ENCODE results near the gene WRNIP1. TPM values are rescaled to one million over a fixed set of nuclear protein-coding genes. Genes with fewer than 3 reads are reported as not detected.

The WRNIP1 gene
- total RNA-seq, 1 experiment from 2014 or later = 51.7 TPM

DNA sequence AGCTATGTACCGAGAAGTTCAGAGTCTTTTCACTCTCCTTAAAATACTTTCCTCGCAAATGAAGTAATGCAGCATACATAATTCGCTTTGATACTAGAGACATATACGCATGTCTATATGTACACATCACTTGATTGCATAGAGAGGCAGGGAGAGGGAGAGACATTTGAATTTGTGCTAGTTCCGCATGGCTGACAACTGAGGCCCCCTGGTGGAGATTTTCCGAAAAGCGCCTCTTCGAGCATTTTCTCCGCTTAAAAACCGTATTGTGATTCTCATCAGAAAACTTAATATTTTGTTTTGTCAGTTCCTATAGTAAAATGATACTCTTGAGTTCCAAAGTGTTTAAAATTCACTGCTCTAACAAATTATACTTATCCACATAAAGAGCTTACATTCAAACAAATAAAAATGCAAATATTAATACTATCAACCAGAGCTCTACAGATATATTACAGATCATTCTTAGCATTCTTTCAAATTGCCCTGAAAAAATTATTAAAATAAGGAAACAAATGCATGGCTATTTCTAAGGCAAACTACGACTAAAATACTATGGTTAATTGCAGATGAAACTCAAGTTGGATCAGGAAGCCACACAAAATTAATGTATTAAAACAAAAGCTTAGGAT, 15.1 kb upstream of the WRNIP1 start:
- intact Hi-C loops (cut with micrococcal nuclease; ENCODE audit: unreplicated experiment) = loop anchor here (1.0 kb wide), 1 partner anchor 12 kb away; no protein-coding TSS in a partner anchor
- Mint-ChIP-seq H3K27me3 (ENCODE audit: insufficient read depth, unreplicated experiment) (no peaks in the 10 kb centered on the region), H3K4me1 (ENCODE audit: low read depth, unreplicated experiment) (peaks cover under 1% of the 10 kb centered on the region), H3K36me3 (ENCODE audit: insufficient read depth, unreplicated experiment) (no peaks in the 10 kb centered on the region), H3K9me3 (ENCODE audit: unreplicated experiment) (no peaks in the 10 kb centered on the region), H3K4me3 (ENCODE audit: unreplicated experiment) (no peak overlapping the region), H3K27ac (ENCODE audit: unreplicated experiment) (no peak overlapping the region)
- Histone ChIP-seq H3K4me1 (peaks cover 4% of the 10 kb centered on the region), H3K27me3 (replicated peaks; ENCODE audit: control insufficient read depth, insufficient read depth, low read length) (no peaks in the 10 kb centered on the region), H3K9me3 (no peaks in the 10 kb centered on the region), H3K4me3 (ENCODE audit: low read depth, low read length) (no peak overlapping the region), H3K36me3 (ENCODE audit: control insufficient read depth, insufficient read depth, low read length) (no peaks in the 10 kb centered on the region)
- POLR2A ChIA-PET = interaction anchor here (0.5 kb wide), 2 partner anchors 129 to 187 kb away, joined by 3 to 5 read pairs; no protein-coding TSS in a partner anchor
- TF ChIP-seq, protein P1, sequence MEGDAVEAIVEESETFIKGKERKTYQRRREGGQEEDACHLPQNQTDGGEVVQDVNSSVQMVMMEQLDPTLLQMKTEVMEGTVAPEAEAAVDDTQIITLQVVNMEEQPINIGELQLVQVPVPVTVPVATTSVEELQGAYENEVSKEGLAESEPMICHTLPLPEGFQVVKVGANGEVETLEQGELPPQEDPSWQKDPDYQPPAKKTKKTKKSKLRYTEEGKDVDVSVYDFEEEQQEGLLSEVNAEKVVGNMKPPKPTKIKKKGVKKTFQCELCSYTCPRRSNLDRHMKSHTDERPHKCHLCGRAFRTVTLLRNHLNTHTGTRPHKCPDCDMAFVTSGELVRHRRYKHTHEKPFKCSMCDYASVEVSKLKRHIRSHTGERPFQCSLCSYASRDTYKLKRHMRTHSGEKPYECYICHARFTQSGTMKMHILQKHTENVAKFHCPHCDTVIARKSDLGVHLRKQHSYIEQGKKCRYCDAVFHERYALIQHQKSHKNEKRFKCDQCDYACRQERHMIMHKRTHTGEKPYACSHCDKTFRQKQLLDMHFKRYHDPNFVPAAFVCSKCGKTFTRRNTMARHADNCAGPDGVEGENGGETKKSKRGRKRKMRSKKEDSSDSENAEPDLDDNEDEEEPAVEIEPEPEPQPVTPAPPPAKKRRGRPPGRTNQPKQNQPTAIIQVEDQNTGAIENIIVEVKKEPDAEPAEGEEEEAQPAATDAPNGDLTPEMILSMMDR (IDR thresholded peaks at IDR 0.05; ENCODE audit: insufficient read depth in 1 of 2, low read depth in 1 of 2, low read length in 1 of 2, severe bottlenecking in 1 of 2, unreplicated experiment in 1 of 2) = peak; percentile 67 to 80
- CTCF ChIA-PET = interaction anchor here (0.5 to 3.8 kb wide), 5 partner anchors 11 to 17 kb away, joined by 3 to 21 read pairs (median 4); no protein-coding TSS in a partner anchor
- no TSS peak for BruUV-seq (replicated peaks)
- DNase-seq = peak; percentile 43 to 71

DNA sequence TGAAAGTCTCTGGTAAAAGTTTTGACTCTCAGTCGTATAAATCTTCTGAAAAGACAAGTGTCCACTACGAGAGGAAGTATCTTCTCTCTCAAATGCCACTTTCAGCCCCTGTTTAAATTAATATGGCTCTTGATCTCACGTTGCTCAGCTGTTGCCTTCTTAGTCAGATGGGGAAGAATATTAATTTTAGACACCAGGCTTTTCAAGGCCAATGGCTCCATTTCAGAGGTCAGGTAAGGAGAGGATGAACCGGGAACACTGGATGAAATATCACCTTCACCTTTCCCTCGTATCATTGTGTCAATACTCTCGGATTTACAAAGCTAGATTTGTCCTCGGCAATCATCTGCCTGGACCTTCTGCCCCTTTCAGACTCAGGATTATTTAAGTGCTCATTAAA, 14.4 kb upstream of the WRNIP1 start, which contains the start of gene MYLK4:
TSS of gene MYLK4 (minus strand) at position 91 of the 400 bp plus-strand sequence. CDS start 1,628 bp downstream, outside the sequence.
- H3K36me3 ChIP-seq (ENCODE audit: control insufficient read depth, insufficient read depth, low read length) = no peaks in the 10 kb centered on the region
- Mint-ChIP-seq H3K9me3 (ENCODE audit: unreplicated experiment) (no peaks in the 10 kb centered on the region), H3K36me3 (ENCODE audit: insufficient read depth, unreplicated experiment) (no peaks in the 10 kb centered on the region), H3K4me3 (ENCODE audit: unreplicated experiment) (no peak within 1 kb of the TSS), H3K27me3 (ENCODE audit: insufficient read depth, unreplicated experiment) (no peaks in the 10 kb centered on the region), H3K27ac (ENCODE audit: unreplicated experiment) (no peak within 1 kb of the TSS), H3K4me1 (ENCODE audit: low read depth, unreplicated experiment) (no peaks in the 10 kb centered on the region)
- no peak for DNase-seq
- ChIA-PET POLR2A (no interaction called here), CTCF (interaction anchor here (0.5 to 3.8 kb wide), 3 partner anchors 10 to 16 kb away, joined by 3 to 21 read pairs (median 6); no protein-coding TSS in a partner anchor)
- H3K27me3 ChIP-seq (replicated peaks; ENCODE audit: control insufficient read depth, insufficient read depth, low read length) = no peaks in the 10 kb centered on the region
- TF ChIP-seq, protein P1 (IDR thresholded peaks at IDR 0.05; ENCODE audit: insufficient read depth in 1 of 2, low read depth in 1 of 2, low read length in 1 of 2, severe bottlenecking in 1 of 2, unreplicated experiment in 1 of 2) = no peak
- no peak within 1 kb of the TSS for H3K4me3 ChIP-seq (ENCODE audit: low read depth, low read length)
- no peaks in the 10 kb centered on the region for H3K9me3 ChIP-seq
- no TSS peak for BruUV-seq (replicated peaks)
- intact Hi-C loops (cut with micrococcal nuclease; ENCODE audit: unreplicated experiment) = loop anchor here (1.0 kb wide), 1 partner anchor 13 kb away; no protein-coding TSS in a partner anchor
- peaks cover 4% of the 10 kb centered on the region for H3K4me1 ChIP-seq

DNA sequence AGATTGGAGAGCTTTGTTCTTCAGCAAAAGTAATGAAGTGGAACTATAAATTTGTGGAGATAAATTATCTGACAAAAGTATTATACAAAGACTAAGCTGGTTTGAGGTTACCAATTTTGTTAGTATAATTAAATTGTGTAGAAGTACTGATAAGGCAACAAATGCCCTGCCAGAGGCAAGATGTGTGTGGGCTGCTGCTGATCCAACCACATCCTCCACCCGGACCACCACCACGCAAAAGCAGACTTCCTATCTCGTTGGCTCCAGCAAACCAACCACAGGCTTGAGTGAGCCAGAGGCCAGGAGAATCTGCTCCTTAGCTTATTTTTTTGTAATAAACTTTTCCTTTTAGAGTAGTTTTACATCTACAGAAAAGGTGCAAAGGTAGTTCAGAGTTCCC, 13.3 kb upstream of the WRNIP1 start:
- no peaks in the 10 kb centered on the region for H3K27me3 Mint-ChIP-seq (ENCODE audit: insufficient read depth, unreplicated experiment)
- H3K4me1 ChIP-seq = peaks cover 4% of the 10 kb centered on the region
- no peaks in the 10 kb centered on the region for H3K9me3 ChIP-seq
- no peaks in the 10 kb centered on the region for H3K27me3 ChIP-seq (replicated peaks; ENCODE audit: control insufficient read depth, insufficient read depth, low read length)
- H3K27ac Mint-ChIP-seq (ENCODE audit: unreplicated experiment) = no peak overlapping the region
- TF ChIP-seq, protein P1 (IDR thresholded peaks at IDR 0.05; ENCODE audit: insufficient read depth in 1 of 2, low read depth in 1 of 2, low read length in 1 of 2, severe bottlenecking in 1 of 2, unreplicated experiment in 1 of 2) = no peak
- H3K36me3 ChIP-seq (ENCODE audit: control insufficient read depth, insufficient read depth, low read length) = no peaks in the 10 kb centered on the region
- no peaks in the 10 kb centered on the region for H3K9me3 Mint-ChIP-seq (ENCODE audit: unreplicated experiment)
- intact Hi-C loops (cut with micrococcal nuclease; ENCODE audit: unreplicated experiment) = no loop called here
- ChIA-PET CTCF (interaction anchor here (3.8 kb wide), 1 partner anchor 14 kb away, joined by 21 read pairs; no protein-coding TSS in a partner anchor), POLR2A (no interaction called here)
- H3K4me3 ChIP-seq (ENCODE audit: low read depth, low read length) = no peak overlapping the region
- DNase-seq = no peak
- no peak overlapping the region for H3K4me3 Mint-ChIP-seq (ENCODE audit: unreplicated experiment)
- no peaks in the 10 kb centered on the region for H3K4me1 Mint-ChIP-seq (ENCODE audit: low read depth, unreplicated experiment)
- no TSS peak for BruUV-seq (replicated peaks)
- H3K36me3 Mint-ChIP-seq (ENCODE audit: insufficient read depth, unreplicated experiment) = no peaks in the 10 kb centered on the region
